Measurements from ENCODE around the gene ACBD3.

ACBD3 gene

DNA sequence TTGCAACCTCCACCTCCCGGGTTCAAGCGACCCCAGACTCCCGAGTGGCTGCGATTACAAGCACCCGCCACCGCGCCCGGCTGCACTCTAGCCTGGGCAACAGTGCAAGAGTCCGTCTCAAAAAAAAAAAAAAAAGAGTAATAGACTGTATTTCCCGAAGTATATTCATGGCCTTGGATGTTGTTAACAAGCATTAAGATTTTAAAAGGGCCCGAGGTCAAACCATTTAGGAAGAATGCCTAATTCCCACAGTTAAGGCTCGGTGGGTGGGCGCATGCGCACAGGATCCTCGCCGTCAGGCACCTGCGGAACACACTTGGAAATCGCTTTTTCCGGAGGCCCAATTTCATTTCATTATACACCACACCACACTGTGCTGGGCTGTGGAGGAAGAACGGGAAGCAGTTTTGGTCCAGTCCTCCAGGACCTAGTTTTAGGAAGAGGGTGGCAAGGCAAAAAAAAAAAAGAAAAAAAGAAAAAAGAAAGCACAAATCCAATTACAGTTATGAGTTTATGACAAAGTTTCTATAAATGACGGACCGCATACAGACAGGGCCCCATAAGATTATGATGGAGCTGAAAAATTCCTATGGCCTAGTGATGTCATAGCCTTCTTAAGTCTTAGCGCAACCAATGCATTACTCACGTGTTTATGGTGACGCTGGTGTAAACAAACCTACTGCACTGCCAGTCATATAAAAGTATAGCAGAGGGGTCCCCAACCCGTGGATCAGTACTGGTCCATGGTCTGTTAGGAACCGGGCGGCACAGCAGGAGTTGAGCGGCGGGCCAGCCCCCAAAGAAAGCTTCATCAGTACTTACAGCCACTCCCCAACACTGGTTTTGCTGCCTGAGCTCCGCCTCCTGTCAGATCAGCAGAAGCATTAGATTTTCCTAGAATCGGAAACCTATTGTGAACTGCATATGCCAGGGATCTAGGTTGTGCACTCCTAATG is 85.8 kb downstream of the ACBD3 start:
- Histone ChIP-seq H3K27me3 (ENCODE audit: control insufficient read depth, insufficient read depth, low read length) (no peaks in the 10 kb centered on the region), H3K9ac (ENCODE audit: low read length) (peak overlapping the region; percentile 72), H3K4me1 (ENCODE audit: control insufficient read depth, insufficient read depth, low read length) (no peaks in the 10 kb centered on the region), H3K9me3 (ENCODE audit: control insufficient read depth, low read length) (no peaks in the 10 kb centered on the region), H3K4me3 (ENCODE audit: low read length) (peak overlapping the region; percentile 60), H3K36me3 (ENCODE audit: control insufficient read depth, insufficient read depth, low read length) (no peaks in the 10 kb centered on the region)

DNA sequence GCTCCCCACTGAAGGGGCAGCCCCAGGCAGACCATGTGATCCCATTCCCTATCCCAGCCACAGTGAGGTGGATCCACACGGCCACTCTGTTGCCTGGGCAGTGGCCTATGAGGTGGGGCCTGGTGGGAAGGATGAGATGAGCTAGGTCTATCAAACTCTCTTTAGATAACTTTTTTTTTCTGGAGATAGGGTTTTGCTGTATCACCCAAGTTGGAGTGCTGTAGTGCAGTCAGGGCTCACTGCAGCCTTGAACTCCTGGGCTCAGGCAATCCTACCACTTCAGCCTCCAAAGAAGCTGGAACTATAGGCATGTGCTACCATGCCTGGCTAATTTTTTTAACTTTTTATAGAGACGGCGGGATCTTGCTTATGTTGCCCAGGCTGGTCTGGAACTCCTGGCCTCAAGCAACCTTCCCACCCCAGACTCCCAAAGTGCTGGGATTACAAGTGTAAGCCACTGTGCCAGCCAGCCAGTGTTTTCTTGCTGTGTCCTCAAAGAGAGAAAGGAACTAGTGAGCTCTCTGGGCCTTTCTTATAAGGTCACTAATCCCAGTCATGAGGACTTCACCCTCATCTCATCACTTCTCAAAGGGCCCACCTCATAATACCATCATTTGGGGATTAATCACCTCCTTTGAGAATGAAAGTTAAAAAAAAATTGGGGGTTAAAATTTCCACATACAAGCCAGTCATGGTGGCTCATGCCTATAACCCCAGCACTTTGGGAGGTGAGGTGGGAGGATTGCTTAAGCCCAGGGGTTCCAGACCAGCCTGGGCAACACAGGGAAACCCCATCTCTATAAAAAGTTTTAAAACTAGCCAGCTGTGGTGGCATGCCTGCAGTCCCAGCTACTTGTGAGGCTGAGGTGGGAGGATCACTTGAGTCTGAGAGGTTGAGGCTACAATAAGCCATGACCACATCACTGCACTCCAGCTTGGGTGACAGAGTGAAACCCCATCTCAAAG is 87.4 kb downstream of the ACBD3 start:
- Histone ChIP-seq H3K4me1 (ENCODE audit: control insufficient read depth, insufficient read depth, low read length) (no peaks in the 10 kb centered on the region), H3K4me3 (ENCODE audit: low read length) (no peak overlapping the region), H3K36me3 (ENCODE audit: control insufficient read depth, insufficient read depth, low read length) (no peaks in the 10 kb centered on the region), H3K27me3 (ENCODE audit: control insufficient read depth, insufficient read depth, low read length) (no peaks in the 10 kb centered on the region), H3K9ac (ENCODE audit: low read length) (no peak overlapping the region), H3K9me3 (ENCODE audit: control insufficient read depth, low read length) (no peaks in the 10 kb centered on the region)

DNA sequence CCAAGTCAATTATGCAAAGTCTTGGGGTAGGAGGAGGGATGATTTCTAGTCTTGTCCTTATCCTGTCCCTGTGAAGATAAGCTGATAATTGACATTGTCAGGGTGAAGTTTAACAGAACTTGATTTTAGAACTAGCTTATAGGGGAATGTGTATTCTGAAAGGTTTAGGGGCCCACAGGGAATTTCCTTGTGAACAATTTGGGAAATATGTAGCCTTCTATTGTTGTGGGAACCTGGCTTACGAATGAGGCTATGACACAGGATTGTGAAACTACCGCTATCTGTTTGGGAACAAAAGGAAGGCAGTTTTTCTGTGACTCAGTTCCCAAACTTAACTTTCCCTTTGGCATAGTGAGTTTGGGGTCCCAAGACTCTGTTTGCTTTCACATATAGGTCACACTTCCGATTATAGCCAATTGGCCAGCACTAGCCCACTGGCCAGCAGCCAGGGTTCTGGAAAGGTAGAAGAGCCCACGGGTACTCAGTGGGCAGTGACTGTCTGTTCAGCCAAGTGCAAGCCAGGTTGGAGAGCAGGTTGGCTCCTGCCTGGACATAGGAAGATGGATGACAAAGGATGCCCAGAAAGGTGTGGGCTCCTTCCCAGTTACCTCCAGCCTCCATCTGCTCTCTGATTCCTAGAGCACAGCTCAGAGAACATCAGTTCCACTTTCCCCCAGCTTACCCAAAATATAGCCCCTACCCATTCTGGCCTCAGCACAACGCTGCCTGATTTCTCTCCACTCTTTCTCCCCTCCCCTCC is 88.5 kb downstream of the ACBD3 start:
- H3K9ac ChIP-seq (ENCODE audit: low read length), result no peak overlapping the region
- H3K36me3 ChIP-seq (ENCODE audit: control insufficient read depth, insufficient read depth, low read length), result no peaks in the 10 kb centered on the region
- H3K27me3 ChIP-seq (ENCODE audit: control insufficient read depth, insufficient read depth, low read length), result no peaks in the 10 kb centered on the region
- H3K4me1 ChIP-seq (ENCODE audit: control insufficient read depth, insufficient read depth, low read length), result no peaks in the 10 kb centered on the region
- no peaks in the 10 kb centered on the region for H3K9me3 ChIP-seq (ENCODE audit: control insufficient read depth, low read length)
- H3K4me3 ChIP-seq (ENCODE audit: low read length), result no peak overlapping the region

DNA sequence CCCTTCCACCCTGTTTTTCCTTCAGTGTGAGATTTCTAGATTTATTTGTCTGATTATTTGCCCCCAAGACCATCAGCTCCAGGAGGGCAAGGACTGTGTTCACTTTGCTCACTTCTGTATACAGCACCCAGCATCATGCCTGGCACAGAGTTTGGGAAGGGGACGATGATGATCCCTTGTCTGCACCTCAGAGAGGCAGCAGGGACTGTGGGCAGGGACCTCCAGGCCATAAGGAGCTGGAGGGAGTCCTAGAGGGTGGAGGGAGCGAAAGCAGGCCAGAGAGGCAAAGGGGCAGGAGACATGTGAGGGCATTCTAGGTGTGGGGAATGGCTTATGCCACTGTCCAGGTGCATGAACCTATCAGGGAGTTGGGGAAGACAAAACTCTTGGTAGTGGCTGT is 91.3 kb downstream of the ACBD3 start:
- H3K36me3 ChIP-seq (ENCODE audit: control insufficient read depth, insufficient read depth, low read length), result no peaks in the 10 kb centered on the region
- H3K9me3 ChIP-seq (ENCODE audit: control insufficient read depth, low read length), result no peaks in the 10 kb centered on the region
- no peaks in the 10 kb centered on the region for H3K4me1 ChIP-seq (ENCODE audit: control insufficient read depth, insufficient read depth, low read length)
- H3K27me3 ChIP-seq (ENCODE audit: control insufficient read depth, insufficient read depth, low read length), result no peaks in the 10 kb centered on the region
- H3K4me3 ChIP-seq (ENCODE audit: low read length), result no peak overlapping the region
- H3K9ac ChIP-seq (ENCODE audit: low read length), result no peak overlapping the region
